IMR-90 (cell line): ENCODE data around the gene CROCC. TPM values are rescaled to one million over a fixed set of nuclear protein-coding genes. Genes with fewer than 3 reads are reported as not detected.
A peak's percentile ranks its signal among the peaks of the same experiment; 100 is the strongest.

ENCODE experiments used
- ATAC-seq: fragments of 200-7000 bp; cut with Tn5 transposase; 2 replicates; pipeline ENCODE4 v1.9.1; 2020; ENCODE audit warnings: low read depth, mild to moderate bottlenecking, moderate library complexity
- BruUV-seq: library from RNA; stranded (reverse); fragments of 400-500 nt; replicated peaks from 2 replicates; lab custom pipeline; 2021; lab: Mats Ljungman, UMichigan
- CTCF ChIA-PET: fragments of 300-600 bp; formaldehyde crosslinking; extraction: SDS; loops from one replicate; lab custom pipeline; 2021; ENCODE audit warnings: antibody characterized with exemption; lab: Yijun Ruan, JAX
- POLR2A ChIA-PET: fragments of 300-600 bp; sonication (Branson Sonifier 250); formaldehyde crosslinking; loops from one replicate; lab custom pipeline; 2022; ENCODE audit warnings: antibody characterized with exemption; ENCODE audit not compliant: unreplicated experiment; lab: Charles Lee
- DNase-seq: peaks from one replicate; pipeline ENCODE4 v3.0.0; 2013
- H2AFZ ChIP-seq: replicated peaks from 2 replicates; pipeline ENCODE3; 2013; ENCODE audit warnings: low read length, mild to moderate bottlenecking; ENCODE audit not compliant: poor library complexity
- H2AK5ac ChIP-seq: 2 replicates; pipeline ENCODE4 v1.6.1; 2013; ENCODE audit warnings: low read depth, low read length, inconsistent platforms
- H2AK9ac ChIP-seq: replicated peaks from 2 replicates; pipeline ENCODE3; 2013; ENCODE audit warnings: mild to moderate bottlenecking, low read depth, low read length, moderate library complexity; ENCODE audit not compliant: poor library complexity
- H2BK120ac ChIP-seq: 2 replicates; pipeline ENCODE4 v1.6.1; 2013; ENCODE audit warnings: low read depth, low read length, inconsistent platforms
- H2BK15ac ChIP-seq: 3 replicates; pipeline ENCODE4 v1.6.1; 2013; ENCODE audit warnings: low read depth, low read length, inconsistent platforms
- H2BK20ac ChIP-seq: 2 replicates; pipeline ENCODE4 v1.6.1; 2013; ENCODE audit warnings: low read depth, mild to moderate bottlenecking, inconsistent platforms, low read length, moderate library complexity
- H2BK5ac ChIP-seq: 2 replicates; pipeline ENCODE4 v1.6.1; 2013; ENCODE audit warnings: mild to moderate bottlenecking, low read depth, low read length, inconsistent platforms; ENCODE audit not compliant: poor library complexity, severe bottlenecking
- H3K14ac ChIP-seq: replicated peaks from 2 replicates; pipeline ENCODE4 v1.6.1; 2013; ENCODE audit warnings: low read depth, low read length, inconsistent platforms
- H3K18ac ChIP-seq: 2 replicates; pipeline ENCODE4 v1.6.1; 2013; ENCODE audit warnings: low read depth, low read length, control low read depth
- H3K23ac ChIP-seq: 2 replicates; pipeline ENCODE4 v1.6.1; 2013; ENCODE audit warnings: low read depth, low read length, inconsistent platforms
- H3K27ac ChIP-seq: 2 replicates; pipeline ENCODE4 v1.5.1; 2013; ENCODE audit warnings: mild to moderate bottlenecking, control low read depth, low read length; ENCODE audit not compliant: insufficient read depth
- H3K27me3 ChIP-seq: 2 replicates; pipeline ENCODE4 v1.6.1; 2013; ENCODE audit warnings: low read length; ENCODE audit not compliant: control insufficient read depth, insufficient read depth
- H3K36me3 ChIP-seq: 2 replicates; pipeline ENCODE4 v1.6.1; 2013; ENCODE audit warnings: low read length, mixed read lengths; ENCODE audit not compliant: control insufficient read depth, insufficient read depth
- H3K4ac ChIP-seq: 2 replicates; pipeline ENCODE4 v1.6.1; 2013; ENCODE audit warnings: low read depth, low read length, inconsistent platforms
- H3K4me1 ChIP-seq: 2 replicates; pipeline ENCODE4 v1.6.1; 2013; ENCODE audit warnings: low read length, mixed read lengths; ENCODE audit not compliant: control insufficient read depth, insufficient read depth
- H3K4me2 ChIP-seq: 2 replicates; pipeline ENCODE4 v1.6.1; 2013; ENCODE audit warnings: low read depth, mild to moderate bottlenecking, control low read depth, low read length, moderate library complexity
- H3K4me3 ChIP-seq: 2 replicates; pipeline ENCODE4 v1.5.1; 2013; ENCODE audit warnings: low read depth, mild to moderate bottlenecking, control low read depth, low read length, moderate library complexity; ENCODE audit not compliant: insufficient read depth
- H3K56ac ChIP-seq: 2 replicates; pipeline ENCODE4 v1.6.1; 2013; ENCODE audit warnings: low read length, inconsistent platforms; ENCODE audit not compliant: insufficient read depth; ENCODE audit errors: extremely low read depth
- H3K79me1 ChIP-seq, 2 experiments: 2 replicates each; pipeline ENCODE4 v1.6.1; 2013; ENCODE audit warnings: low read length in 2 of 2, inconsistent platforms in 1 of 2, low read depth in 1 of 2
- H3K9ac ChIP-seq: 2 replicates; pipeline ENCODE4 v1.6.1; 2013; ENCODE audit warnings: low read depth, low read length, control low read depth
- H3K9me1 ChIP-seq: 2 replicates; pipeline ENCODE4 v1.6.1; 2013; ENCODE audit warnings: low read length, inconsistent platforms; ENCODE audit not compliant: insufficient read depth
- H3K9me3 ChIP-seq: 2 replicates; pipeline ENCODE4 v1.6.1; 2013; ENCODE audit warnings: low read length; ENCODE audit not compliant: control insufficient read depth, insufficient read depth
- H4K20me1 ChIP-seq: 2 replicates; pipeline ENCODE4 v1.6.1; 2013; ENCODE audit warnings: low read length, inconsistent platforms; ENCODE audit not compliant: insufficient read depth
- H4K5ac ChIP-seq: 2 replicates; pipeline ENCODE4 v1.6.1; 2013; ENCODE audit warnings: mild to moderate bottlenecking, low read depth, low read length, control low read depth
- H4K8ac ChIP-seq, 2 experiments: 2 replicates each; pipeline ENCODE4 v1.6.1; 2013; ENCODE audit warnings: low read depth in 2 of 2, low read length in 2 of 2, control low read depth in 1 of 2, inconsistent platforms in 1 of 2
- H4K91ac ChIP-seq: 2 replicates; pipeline ENCODE4 v1.6.1; 2013; ENCODE audit warnings: low read depth, low read length, inconsistent platforms; ENCODE audit not compliant: insufficient read depth
- BHLHE40 ChIP-seq: fragments of 150-350 bp; IDR thresholded peaks from 2 replicates; pipeline ENCODE4 v1.6.1; 2016; ENCODE audit warnings: mild to moderate bottlenecking, low read depth, low read length
- CEBPB ChIP-seq: IDR thresholded peaks from 2 replicates; pipeline ENCODE4 v1.6.1; 2012; ENCODE audit warnings: low read depth, low read length, improper control_type of control experiment
- CHD1 ChIP-seq: IDR thresholded peaks from 2 replicates; pipeline ENCODE4 v1.6.1; 2012; ENCODE audit warnings: low read depth, low read length, improper control_type of control experiment
- FOS ChIP-seq: fragments of 150-350 bp; IDR thresholded peaks from 2 replicates; pipeline ENCODE4 v1.6.1; 2016; ENCODE audit warnings: low read depth, low read length
- MAFK ChIP-seq: IDR thresholded peaks from 2 replicates; pipeline ENCODE4 v1.6.1; 2012; ENCODE audit warnings: low read depth, low read length, improper control_type of control experiment
- MAZ ChIP-seq: IDR thresholded peaks from 2 replicates; pipeline ENCODE4 v1.6.1; 2012; ENCODE audit warnings: low read depth, mild to moderate bottlenecking, low read length, improper control_type of control experiment, moderate library complexity, borderline replicate concordance
- MXI1 ChIP-seq: IDR thresholded peaks from 2 replicates; pipeline ENCODE4 v1.6.1; 2012; ENCODE audit warnings: low read depth, mild to moderate bottlenecking, low read length, moderate library complexity, borderline replicate concordance
- NFE2L2 ChIP-seq: fragments of 150-350 bp; IDR thresholded peaks from 2 replicates; pipeline ENCODE4 v1.6.1; 2016; ENCODE audit warnings: low read depth, mild to moderate bottlenecking, low read length
- POLR2A ChIP-seq: IDR thresholded peaks from 2 replicates; pipeline ENCODE4 v1.6.1; 2012; ENCODE audit warnings: mild to moderate bottlenecking, low read depth, low read length
- RAD21 ChIP-seq: IDR thresholded peaks from 2 replicates; pipeline ENCODE4 v1.6.1; 2012; ENCODE audit warnings: low read length, improper control_type of control experiment
- RCOR1 ChIP-seq: IDR thresholded peaks from 2 replicates; pipeline ENCODE4 v1.6.1; 2012; ENCODE audit warnings: mild to moderate bottlenecking, low read length, improper control_type of control experiment; ENCODE audit not compliant: insufficient replicate concordance
- RFX5 ChIP-seq: IDR thresholded peaks from 2 replicates; pipeline ENCODE4 v1.8.0; 2012; ENCODE audit warnings: low read depth, mild to moderate bottlenecking, low read length, moderate library complexity
- SMC3 ChIP-seq: fragments of 150-350 bp; IDR thresholded peaks from 2 replicates; pipeline ENCODE4 v1.6.1; 2016; ENCODE audit warnings: low read depth, mild to moderate bottlenecking, antibody characterized with exemption, low read length, moderate library complexity
- WGBS, 2 experiments: methylation state at CpG; one replicate each; pipeline versions ENCODE4 v1.1.5 to v1.1.7; 2013; ENCODE audit warnings: missing lambda C conversion rate in 2 of 2; ENCODE audit not compliant: insufficient read length in 1 of 2; ENCODE audit errors: extremely low coverage in 2 of 2; 5-methylcytosine and 5-hydroxymethylcytosine counted together
- dilution Hi-C: fragments of 300-500 bp; cut with HindIII; formaldehyde crosslinking; loops from one replicate; pipeline ENCODE4 v1.14.3; 2018; ENCODE audit warnings: low sequenced_read_pairs; ENCODE audit not compliant: unreplicated experiment
- in situ Hi-C: fragments of 300-500 bp; cut with MboI; formaldehyde crosslinking; loops from 3 replicates; pipeline ENCODE4 v1.14.3; 2019; ENCODE audit warnings: low sequenced_read_pairs, inconsistent platforms, mixed read lengths
- intact Hi-C: fragments of 100-400 bp; cut with micrococcal nuclease; formaldehyde crosslinking; loops from 2 replicates; pipeline ENCODE4 v1.10.0; 2022
- polyA plus RNA-seq, 3 experiments: library from polyadenylated mRNA; depleted of rRNA; stranded (reverse); fragments of >200 nt; gene quantifications; 2 replicates each; pipeline ENCODE4 v1.2.3, GENCODE V29; 2012; ENCODE audit warnings: low replicate concordance in 1 of 3
- total RNA-seq: library from RNA; depleted of rRNA; stranded (reverse); fragments of >200 nt; gene quantifications from 2 replicates; pipeline ENCODE4 v1.2.3, GENCODE V29; 2012
- TF ChIP-seq, protein P1 (sequence below): conservative IDR thresholded peaks from 2 replicates; pipeline ENCODE4 v1.5.1; 2012; ENCODE audit warnings: mild to moderate bottlenecking, low read depth, low read length, improper control_type of control experiment
- TF ChIP-seq, protein P2 (sequence below): fragments of 150-350 bp; IDR thresholded peaks from 2 replicates; pipeline ENCODE4 v1.6.1; 2017; ENCODE audit warnings: mild to moderate bottlenecking, antibody characterized with exemption, low read length, low read depth
- TF ChIP-seq, protein P3 (sequence below): fragments of 150-350 bp; IDR thresholded peaks from 2 replicates; pipeline ENCODE4 v1.6.1; 2016; ENCODE audit warnings: low read depth, mild to moderate bottlenecking, low read length, moderate library complexity, borderline replicate concordance

Gene CROCC
- total and polyA plus RNA-seq, 2 of the 4 experiments (the other 2 are of a cell fraction): 7.5 to 13.7 TPM

DNA sequence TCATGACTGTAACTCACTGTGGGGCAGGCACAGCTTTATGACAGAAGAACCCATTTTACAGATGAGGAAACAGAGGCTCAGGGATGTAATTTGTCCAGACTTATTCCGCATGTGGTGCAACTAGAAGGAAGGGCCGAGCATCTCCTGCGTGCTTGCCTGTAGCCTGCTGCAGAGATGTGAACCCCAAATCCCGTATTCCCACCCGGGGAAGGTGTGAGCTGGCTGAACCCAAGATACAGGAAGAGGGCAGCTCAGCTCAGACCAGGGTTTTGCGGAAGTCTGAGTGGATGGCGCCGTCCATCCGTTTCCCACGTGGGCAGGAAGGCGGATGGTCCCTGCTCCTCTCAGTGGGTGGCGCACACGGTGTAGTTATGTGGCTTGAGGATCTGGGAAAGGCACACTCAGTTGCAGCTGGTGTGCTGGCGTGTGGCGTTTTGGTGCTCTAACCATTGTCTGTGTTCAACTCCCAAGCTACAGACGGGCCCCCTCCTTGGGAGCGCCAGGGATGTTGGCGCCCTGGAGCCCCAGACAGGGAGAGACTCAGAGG, 1.2 kb downstream of the CROCC start:
- dilution Hi-C loops (no loop called here), intact Hi-C loops (no loop called here)

More for the DNA sequence above, 1.2 kb downstream of the CROCC start:
- in situ Hi-C loops: no loop called here
- DNase-seq: no peak
- Histone ChIP-seq H3K9ac (no peak overlapping the region), H2AFZ (peak overlapping the region; percentile 8), H4K5ac (no peak overlapping the region), H3K9me3 (no peaks in the 10 kb centered on the region), H3K27ac (no peak overlapping the region), H3K23ac (no peak overlapping the region), H4K8ac (no peak overlapping the region), H3K79me1 (peaks cover 0 to 5% of the 10 kb centered on the region in 2 experiments; a peak in 1 of 4 replicates), H3K14ac (no peak overlapping the region), H4K20me1 (no peaks in the 10 kb centered on the region; the same call in 1 of the 2 replicates), H2AK5ac (no peak overlapping the region), H2BK120ac (no peak overlapping the region), H3K18ac (no peak overlapping the region), H3K4me1 (peaks cover 5% of the 10 kb centered on the region; the same call in 1 of the 2 replicates), H3K36me3 (no peaks in the 10 kb centered on the region), H2BK15ac (no peak overlapping the region), H3K27me3 (no peaks in the 10 kb centered on the region; the same call in 1 of the 2 replicates), H3K4me2 (no peak overlapping the region), H3K56ac (no peak overlapping the region), H3K9me1 (peaks cover 13% of the 10 kb centered on the region; the same call in 1 of the 2 replicates), H2BK5ac (no peak overlapping the region), H3K4me3 (no peak overlapping the region), H3K4ac (no peak overlapping the region), H2BK20ac (no peak overlapping the region), H4K91ac (no peak overlapping the region), H2AK9ac (no peak overlapping the region)
- POLR2A ChIA-PET: no interaction called here
- no peak for ATAC-seq
- 82% methylated on average over 15 of the region's 18 CpGs; no CpG with 5 or more reads in 1 of the 2 experiments for WGBS, 2 experiments
- TF ChIP-seq POLR2A (no peak), MXI1 (no peak), SMC3 (no peak), MAZ (no peak), CEBPB (no peak), RCOR1 (no peak), NFE2L2 (no peak), RFX5 (no peak), RAD21 (no peak), FOS (no peak), CHD1 (no peak), BHLHE40 (no peak), MAFK (no peak)
- TF ChIP-seq, protein P1, sequence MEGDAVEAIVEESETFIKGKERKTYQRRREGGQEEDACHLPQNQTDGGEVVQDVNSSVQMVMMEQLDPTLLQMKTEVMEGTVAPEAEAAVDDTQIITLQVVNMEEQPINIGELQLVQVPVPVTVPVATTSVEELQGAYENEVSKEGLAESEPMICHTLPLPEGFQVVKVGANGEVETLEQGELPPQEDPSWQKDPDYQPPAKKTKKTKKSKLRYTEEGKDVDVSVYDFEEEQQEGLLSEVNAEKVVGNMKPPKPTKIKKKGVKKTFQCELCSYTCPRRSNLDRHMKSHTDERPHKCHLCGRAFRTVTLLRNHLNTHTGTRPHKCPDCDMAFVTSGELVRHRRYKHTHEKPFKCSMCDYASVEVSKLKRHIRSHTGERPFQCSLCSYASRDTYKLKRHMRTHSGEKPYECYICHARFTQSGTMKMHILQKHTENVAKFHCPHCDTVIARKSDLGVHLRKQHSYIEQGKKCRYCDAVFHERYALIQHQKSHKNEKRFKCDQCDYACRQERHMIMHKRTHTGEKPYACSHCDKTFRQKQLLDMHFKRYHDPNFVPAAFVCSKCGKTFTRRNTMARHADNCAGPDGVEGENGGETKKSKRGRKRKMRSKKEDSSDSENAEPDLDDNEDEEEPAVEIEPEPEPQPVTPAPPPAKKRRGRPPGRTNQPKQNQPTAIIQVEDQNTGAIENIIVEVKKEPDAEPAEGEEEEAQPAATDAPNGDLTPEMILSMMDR: no peak
- TF ChIP-seq, protein P2, sequence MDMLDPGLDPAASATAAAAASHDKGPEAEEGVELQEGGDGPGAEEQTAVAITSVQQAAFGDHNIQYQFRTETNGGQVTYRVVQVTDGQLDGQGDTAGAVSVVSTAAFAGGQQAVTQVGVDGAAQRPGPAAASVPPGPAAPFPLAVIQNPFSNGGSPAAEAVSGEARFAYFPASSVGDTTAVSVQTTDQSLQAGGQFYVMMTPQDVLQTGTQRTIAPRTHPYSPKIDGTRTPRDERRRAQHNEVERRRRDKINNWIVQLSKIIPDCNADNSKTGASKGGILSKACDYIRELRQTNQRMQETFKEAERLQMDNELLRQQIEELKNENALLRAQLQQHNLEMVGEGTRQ: no peak
- TF ChIP-seq, protein P3, sequence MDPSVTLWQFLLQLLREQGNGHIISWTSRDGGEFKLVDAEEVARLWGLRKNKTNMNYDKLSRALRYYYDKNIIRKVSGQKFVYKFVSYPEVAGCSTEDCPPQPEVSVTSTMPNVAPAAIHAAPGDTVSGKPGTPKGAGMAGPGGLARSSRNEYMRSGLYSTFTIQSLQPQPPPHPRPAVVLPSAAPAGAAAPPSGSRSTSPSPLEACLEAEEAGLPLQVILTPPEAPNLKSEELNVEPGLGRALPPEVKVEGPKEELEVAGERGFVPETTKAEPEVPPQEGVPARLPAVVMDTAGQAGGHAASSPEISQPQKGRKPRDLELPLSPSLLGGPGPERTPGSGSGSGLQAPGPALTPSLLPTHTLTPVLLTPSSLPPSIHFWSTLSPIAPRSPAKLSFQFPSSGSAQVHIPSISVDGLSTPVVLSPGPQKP: no peak
- BruUV-seq: no TSS peak
- CTCF ChIA-PET: no interaction called here
